SJSA1 (cell line): Measurements from ENCODE around the gene SHB. TPM values are rescaled to one million over a fixed set of nuclear protein-coding genes. Genes with fewer than 3 reads are reported as not detected.
A peak's percentile ranks its signal among the peaks of the same experiment; 100 is the strongest.

Experiments
- DNase-seq, 2 experiments: peaks; one replicate each; pipeline ENCODE4 v3.0.0-alpha.2; 2015 to 2020; ENCODE audit warnings: low spot score in 2 of 2, low read depth in 1 of 2
- H3K27ac ChIP-seq: fragments of 250-450 bp; sonication (Bioruptor Pico); 2 replicates; pipeline ENCODE4 v1.5.1; 2020; ENCODE audit warnings: mild to moderate bottlenecking, moderate library complexity
- H3K27me3 ChIP-seq: fragments of 250-450 bp; sonication (Bioruptor Pico); replicated peaks from 2 replicates; pipeline ENCODE4 v1.5.1; 2020; ENCODE audit warnings: mild to moderate bottlenecking, moderate library complexity
- H3K36me3 ChIP-seq: fragments of 250-450 bp; sonication (Bioruptor Pico); 2 replicates; pipeline ENCODE4 v1.5.1; 2020; ENCODE audit warnings: mild to moderate bottlenecking
- H3K4me1 ChIP-seq: fragments of 250-450 bp; sonication (Bioruptor Pico); replicated peaks from 2 replicates; pipeline ENCODE4 v1.6.1; 2021; ENCODE audit warnings: mild to moderate bottlenecking
- H3K4me3 ChIP-seq: fragments of 250-450 bp; sonication (Bioruptor Pico); 2 replicates; pipeline ENCODE4 v1.5.1; 2020; ENCODE audit warnings: mild to moderate bottlenecking
- H3K9me3 ChIP-seq: fragments of 250-450 bp; sonication (Bioruptor Pico); replicated peaks from 2 replicates; pipeline ENCODE4 v1.5.1; 2020; ENCODE audit warnings: mild to moderate bottlenecking
- total RNA-seq: library from RNA; depleted of rRNA; stranded (reverse); fragments of >200 nt; shearing (Covaris generic); gene quantifications from 2 replicates; pipeline ENCODE4 v1.2.3, GENCODE V29; 2014

Gene SHB
- total RNA-seq, 1 experiment from 2014 or later, result 19.3 TPM

- H3K4me1 ChIP-seq, result peaks cover 42% of the 10 kb centered on the region
- no peaks in the 10 kb centered on the region for H3K9me3 ChIP-seq
- DNase-seq, result peak; percentile 38 to 46
- no peaks in the 10 kb centered on the region for H3K36me3 ChIP-seq
- H3K4me3 ChIP-seq, result no peak overlapping the region
- no peak overlapping the region for H3K27ac ChIP-seq
- no peaks in the 10 kb centered on the region for H3K27me3 ChIP-seq
These were observed 12.5 kb upstream of the SHB start for GRCh38 chr9:38081356-38082108.

- Histone ChIP-seq H3K36me3 (no peaks in the 10 kb centered on the region), H3K4me1 (peaks cover 52% of the 10 kb centered on the region), H3K27ac (no peak overlapping the region), H3K4me3 (no peak overlapping the region), H3K9me3 (no peaks in the 10 kb centered on the region), H3K27me3 (no peaks in the 10 kb centered on the region)
- DNase-seq, result no peak
These were observed 10.5 kb upstream of the SHB start for GRCh38 chr9:38079461-38080031.

DNA sequence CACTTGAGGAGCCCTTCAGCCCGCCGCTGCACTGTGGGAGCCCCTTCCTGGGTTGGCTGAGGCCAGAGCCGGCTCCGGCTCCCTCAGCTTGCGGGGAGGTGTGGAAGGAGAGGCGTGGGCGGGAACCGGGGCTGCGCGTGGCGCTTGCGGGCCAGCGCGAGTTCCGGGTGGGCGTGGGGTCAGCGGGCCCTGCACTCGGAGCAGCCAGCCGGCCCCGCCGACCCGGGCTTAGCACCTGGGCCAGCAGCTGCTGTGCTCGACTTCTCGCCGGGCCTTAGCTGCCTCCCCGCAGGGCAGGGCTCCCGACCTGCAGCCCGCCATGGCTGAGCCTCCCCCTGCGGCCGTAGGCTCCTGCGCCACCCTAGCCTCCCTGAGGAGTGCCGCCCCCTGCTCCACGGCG, 6.2 kb upstream of the SHB start:
- no peak for DNase-seq
- 0 out of 2 replicates have a peak overlapping the region, but pooled peaks have one; percentile 45 for H3K27ac ChIP-seq
- no peaks in the 10 kb centered on the region for H3K36me3 ChIP-seq
- H3K4me3 ChIP-seq, result no peak overlapping the region
- H3K9me3 ChIP-seq, result no peaks in the 10 kb centered on the region
- H3K27me3 ChIP-seq, result no peaks in the 10 kb centered on the region
- peaks cover 43% of the 10 kb centered on the region for H3K4me1 ChIP-seq

GRCh38 chr9:38074441-38074961, 5.5 kb upstream of the SHB start:
- peaks cover 45% of the 10 kb centered on the region for H3K4me1 ChIP-seq
- peak overlapping the region; percentile 45 for H3K27ac ChIP-seq
- H3K4me3 ChIP-seq, result peak overlapping the region; percentile 12; the same call in 1 of the 2 replicates
- no peaks in the 10 kb centered on the region for H3K36me3 ChIP-seq
- H3K27me3 ChIP-seq, result no peaks in the 10 kb centered on the region
- peak; percentile 47 to 49 for DNase-seq
- no peaks in the 10 kb centered on the region for H3K9me3 ChIP-seq

DNA sequence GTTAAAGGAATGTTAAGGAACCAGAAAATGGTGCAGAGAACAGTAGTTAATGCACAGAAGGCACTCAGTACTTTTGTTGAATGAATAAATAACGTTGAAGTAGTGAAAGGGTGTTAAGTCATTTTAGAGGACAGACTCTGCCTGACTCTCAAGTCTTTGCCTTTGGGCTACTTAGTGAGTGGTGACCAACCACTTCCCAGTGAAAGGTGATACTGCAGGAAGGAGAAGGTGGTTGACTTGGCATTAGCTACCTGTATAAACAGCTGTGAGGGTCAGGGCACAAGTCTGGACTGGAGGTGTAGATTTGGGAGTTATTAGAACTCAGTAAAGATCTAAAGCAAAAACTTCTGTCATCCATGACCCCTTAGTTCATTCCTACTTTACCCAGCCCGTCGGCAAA, 4.9 kb upstream of the SHB start:
- peak overlapping the region; percentile 12; the same call in 1 of the 2 replicates for H3K4me3 ChIP-seq
- H3K27me3 ChIP-seq, result no peaks in the 10 kb centered on the region
- DNase-seq, result no peak
- no peaks in the 10 kb centered on the region for H3K9me3 ChIP-seq
- peaks cover 42% of the 10 kb centered on the region for H3K4me1 ChIP-seq
- peak overlapping the region; percentile 45 for H3K27ac ChIP-seq
- peaks cover 1% of the 10 kb centered on the region for H3K36me3 ChIP-seq

GRCh38 chr9:38071470-38072134, 2.6 kb upstream of the SHB start:
- Histone ChIP-seq H3K27ac (no peak overlapping the region), H3K27me3 (no peaks in the 10 kb centered on the region), H3K9me3 (no peaks in the 10 kb centered on the region), H3K36me3 (peaks cover 22% of the 10 kb centered on the region), H3K4me1 (peaks cover 39% of the 10 kb centered on the region), H3K4me3 (no peak overlapping the region)
- no peak for DNase-seq

DNA sequence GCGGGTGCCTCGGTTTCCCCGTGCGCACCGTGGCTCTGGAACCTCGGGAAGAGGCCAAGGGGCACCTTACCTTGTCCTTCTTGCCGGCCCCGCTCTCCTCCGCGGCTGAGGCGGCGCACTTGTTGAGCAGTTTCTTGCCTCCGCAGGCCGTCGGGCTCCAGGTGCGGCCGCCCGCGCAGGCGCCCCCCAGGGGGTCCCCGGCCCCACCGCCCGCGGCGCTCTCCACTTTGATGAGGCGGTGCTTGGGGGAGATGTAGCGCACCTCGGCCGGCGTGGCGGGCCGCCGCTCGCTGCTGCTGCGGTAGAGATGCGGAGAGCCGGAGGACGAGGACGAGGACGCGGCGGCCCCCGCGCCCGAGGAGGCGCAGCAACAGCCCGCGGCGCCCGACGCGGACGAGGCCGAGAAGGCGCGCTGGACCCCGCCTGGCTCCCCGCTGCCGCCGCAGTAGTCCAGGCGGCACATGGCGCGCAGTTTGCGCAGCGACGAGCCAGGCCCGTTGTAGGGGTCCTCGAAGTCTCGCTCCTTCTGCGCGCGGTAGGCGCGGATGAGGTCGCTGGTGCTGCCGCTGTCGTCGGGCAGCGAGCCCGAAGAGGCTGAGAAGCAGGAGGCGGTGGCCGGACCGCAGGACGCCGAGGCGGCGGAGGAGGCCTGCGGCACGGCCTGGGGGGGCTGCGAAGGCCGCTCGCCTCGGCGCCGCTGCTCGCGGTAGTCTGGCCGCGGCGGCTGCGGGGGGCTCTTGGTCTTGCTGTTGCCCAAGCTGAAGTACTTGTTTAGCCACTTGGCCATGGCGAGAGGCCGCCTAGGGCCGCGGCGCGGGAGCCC, 957 bp downstream of the SHB start:
- Histone ChIP-seq H3K4me3 (peak overlapping the region; percentile 96), H3K9me3 (no peaks in the 10 kb centered on the region), H3K36me3 (peaks cover 37% of the 10 kb centered on the region), H3K27me3 (no peaks in the 10 kb centered on the region), H3K4me1 (peaks cover 39% of the 10 kb centered on the region), H3K27ac (peak overlapping the region; percentile 55)
- DNase-seq, result no peak

DNA sequence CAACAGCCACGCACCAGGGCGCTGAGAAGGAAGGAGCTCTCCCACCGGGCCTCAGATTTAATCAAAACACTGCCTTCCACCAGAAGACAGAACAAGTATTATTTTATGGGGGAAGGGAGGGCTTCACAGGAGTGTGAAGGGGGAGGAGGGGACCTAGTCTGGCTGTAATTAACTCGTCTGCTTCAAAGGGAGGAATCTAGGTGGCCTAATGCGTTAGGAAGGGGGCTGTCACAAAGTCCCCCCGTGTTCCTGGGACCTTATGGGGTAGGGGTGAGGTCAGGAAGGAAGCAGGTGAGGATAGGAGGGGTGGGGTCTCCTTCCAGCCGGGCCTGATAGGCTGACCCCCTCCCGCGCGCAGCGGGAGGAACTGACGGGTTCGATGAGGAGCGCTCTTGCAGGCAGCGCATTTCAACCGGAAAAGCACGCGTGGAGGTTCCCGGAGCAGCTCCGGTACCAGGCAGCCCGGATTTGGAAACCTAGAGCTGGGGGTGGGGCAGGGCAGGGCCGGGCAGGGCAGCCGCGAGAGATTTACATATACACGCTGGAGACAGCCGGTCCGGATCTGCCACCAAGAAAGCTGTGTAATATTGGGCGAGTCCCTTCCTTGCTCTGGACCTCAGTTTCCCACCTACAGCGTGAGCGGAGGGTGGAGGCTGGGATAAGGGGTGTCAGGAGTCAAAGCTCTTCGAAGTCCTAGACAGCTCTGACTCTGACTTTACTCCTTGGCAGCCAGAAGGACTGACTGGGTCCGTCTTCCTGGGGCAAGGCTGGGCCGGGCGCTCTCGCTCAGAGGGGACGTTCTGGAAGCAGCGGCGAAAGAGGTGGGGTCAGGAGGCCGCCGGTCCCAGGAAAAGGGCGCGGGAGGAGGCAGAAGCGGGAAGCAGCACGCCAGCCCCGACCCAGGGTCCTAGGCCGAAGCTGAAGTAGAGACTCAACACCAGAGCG, 1.8 kb downstream of the SHB start:
- H3K27ac ChIP-seq, result peak overlapping the region; percentile 55
- DNase-seq, result no peak
- H3K36me3 ChIP-seq, result peaks cover 44% of the 10 kb centered on the region
- peak overlapping the region; percentile 96 for H3K4me3 ChIP-seq
- H3K4me1 ChIP-seq, result peaks cover 47% of the 10 kb centered on the region
- no peaks in the 10 kb centered on the region for H3K27me3 ChIP-seq
- H3K9me3 ChIP-seq, result no peaks in the 10 kb centered on the region

DNA sequence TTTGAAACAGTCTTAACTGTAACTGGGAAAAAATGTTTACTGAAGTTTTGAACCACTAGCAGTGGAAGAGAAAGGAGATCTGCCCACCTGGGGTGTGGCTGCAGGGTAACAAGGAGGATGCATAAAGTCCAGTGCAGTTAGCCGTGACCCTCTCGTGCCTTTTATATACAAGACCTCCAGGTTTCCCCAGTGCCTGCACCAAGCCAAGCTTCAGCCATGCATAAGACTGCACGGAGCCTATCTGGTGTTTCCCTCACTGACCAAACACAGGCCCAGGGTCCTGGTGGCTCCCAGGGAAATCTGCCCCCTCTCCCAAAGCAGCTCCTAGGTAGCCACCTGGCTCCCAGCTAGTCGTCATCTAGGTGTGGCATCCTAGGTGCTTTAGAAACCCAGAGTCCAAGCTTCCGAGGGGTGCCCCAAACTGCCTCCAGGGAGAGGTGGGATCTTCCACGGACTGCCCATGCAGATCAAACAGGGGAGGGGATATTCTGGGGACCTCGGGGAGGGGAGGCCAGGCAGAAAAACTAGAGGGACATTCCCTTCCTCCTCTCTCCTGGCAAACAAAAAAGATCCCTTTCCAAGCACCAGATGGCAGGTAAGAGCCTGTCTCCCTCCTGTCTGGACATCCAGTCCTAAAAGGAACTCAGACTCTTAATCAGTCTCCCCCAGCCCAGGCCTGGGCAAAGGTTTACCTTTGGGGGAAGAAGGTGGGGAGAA, 2.7 kb downstream of the SHB start:
- Histone ChIP-seq H3K9me3 (no peaks in the 10 kb centered on the region), H3K4me1 (peaks cover 48% of the 10 kb centered on the region), H3K27me3 (no peaks in the 10 kb centered on the region), H3K4me3 (peak overlapping the region; percentile 96), H3K27ac (no peak overlapping the region), H3K36me3 (peaks cover 45% of the 10 kb centered on the region)
- DNase-seq, result no peak

DNA sequence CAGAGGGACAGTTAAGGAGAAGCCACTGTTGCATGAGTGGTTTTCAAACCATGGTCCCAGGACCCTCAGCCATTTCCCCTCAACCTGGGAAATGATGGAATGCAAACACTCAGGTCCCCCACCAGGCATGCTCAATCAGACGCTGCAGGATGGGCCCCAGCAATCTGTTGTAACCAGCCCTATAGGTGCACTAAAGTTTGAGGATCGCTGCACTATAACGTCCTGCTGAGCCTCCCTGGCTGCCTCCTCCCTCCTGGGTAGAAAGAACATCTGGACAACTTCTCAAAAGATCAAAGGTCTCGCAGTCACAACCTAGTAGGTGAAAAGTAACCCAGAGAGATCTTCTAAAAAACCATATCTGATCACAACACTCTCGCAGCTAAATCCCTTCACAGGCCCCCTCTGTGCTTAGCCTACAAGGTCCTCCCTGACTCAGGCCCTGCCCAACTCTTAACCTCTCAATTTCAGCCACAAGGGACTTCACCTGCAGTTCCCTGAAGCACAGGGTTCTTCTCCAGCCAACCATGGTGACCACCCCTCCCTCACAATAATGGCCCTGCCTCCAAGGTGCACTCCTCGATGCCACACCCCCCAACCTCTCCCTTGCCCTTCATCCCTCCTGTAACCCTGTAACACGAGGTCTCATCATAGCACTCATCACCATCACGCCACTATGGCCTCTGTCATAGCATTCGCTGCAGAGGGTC, 3.5 kb downstream of the SHB start:
- DNase-seq, result no peak
- H3K27ac ChIP-seq, result no peak overlapping the region
- H3K4me1 ChIP-seq, result peaks cover 47% of the 10 kb centered on the region
- H3K9me3 ChIP-seq, result no peaks in the 10 kb centered on the region
- peak overlapping the region; percentile 96 for H3K4me3 ChIP-seq
- H3K27me3 ChIP-seq, result no peaks in the 10 kb centered on the region
- H3K36me3 ChIP-seq, result peaks cover 49% of the 10 kb centered on the region

- no peak overlapping the region for H3K4me3 ChIP-seq
- DNase-seq, result no peak
These were observed 4.1 kb downstream of the SHB start for GRCh38 chr9:38064842-38065368.

More at GRCh38 chr9:38064842-38065368, 4.1 kb downstream of the SHB start:
- peaks cover 52% of the 10 kb centered on the region for H3K36me3 ChIP-seq
- no peaks in the 10 kb centered on the region for H3K9me3 ChIP-seq
- H3K4me1 ChIP-seq, result peaks cover 40% of the 10 kb centered on the region
- H3K27ac ChIP-seq, result no peak overlapping the region
- H3K27me3 ChIP-seq, result no peaks in the 10 kb centered on the region
